ENCODE measurements around the gene LONP2.
"Not testable (repeated sequence)": the region's sequence is repeated elsewhere in the genome, so short reads cannot be mapped to it uniquely, and the experiment has no call there.

DNA sequence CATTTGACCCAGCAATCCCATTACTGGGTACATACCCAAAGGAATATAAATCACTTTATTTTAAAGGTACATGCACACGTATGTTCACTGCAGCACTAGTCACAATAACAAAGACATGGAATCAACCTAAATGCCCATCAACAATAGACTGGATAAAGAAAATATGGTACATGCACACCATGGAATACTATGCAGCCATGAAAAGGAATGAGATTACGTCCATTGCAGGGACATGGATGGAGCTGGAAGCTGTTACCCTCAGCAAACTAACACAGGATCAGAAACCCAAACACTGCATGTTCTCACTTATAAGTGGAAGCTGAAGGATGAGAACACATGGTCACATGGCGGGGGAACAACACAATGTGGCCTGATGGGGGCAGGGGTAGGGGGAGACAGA lies 4.0 kb upstream of the LONP2 start:
- TF ChIP-seq, protein P1, sequence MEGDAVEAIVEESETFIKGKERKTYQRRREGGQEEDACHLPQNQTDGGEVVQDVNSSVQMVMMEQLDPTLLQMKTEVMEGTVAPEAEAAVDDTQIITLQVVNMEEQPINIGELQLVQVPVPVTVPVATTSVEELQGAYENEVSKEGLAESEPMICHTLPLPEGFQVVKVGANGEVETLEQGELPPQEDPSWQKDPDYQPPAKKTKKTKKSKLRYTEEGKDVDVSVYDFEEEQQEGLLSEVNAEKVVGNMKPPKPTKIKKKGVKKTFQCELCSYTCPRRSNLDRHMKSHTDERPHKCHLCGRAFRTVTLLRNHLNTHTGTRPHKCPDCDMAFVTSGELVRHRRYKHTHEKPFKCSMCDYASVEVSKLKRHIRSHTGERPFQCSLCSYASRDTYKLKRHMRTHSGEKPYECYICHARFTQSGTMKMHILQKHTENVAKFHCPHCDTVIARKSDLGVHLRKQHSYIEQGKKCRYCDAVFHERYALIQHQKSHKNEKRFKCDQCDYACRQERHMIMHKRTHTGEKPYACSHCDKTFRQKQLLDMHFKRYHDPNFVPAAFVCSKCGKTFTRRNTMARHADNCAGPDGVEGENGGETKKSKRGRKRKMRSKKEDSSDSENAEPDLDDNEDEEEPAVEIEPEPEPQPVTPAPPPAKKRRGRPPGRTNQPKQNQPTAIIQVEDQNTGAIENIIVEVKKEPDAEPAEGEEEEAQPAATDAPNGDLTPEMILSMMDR (IDR thresholded peaks at IDR 0.05; ENCODE audit: low read length): not testable (repeated sequence)
- TF ChIP-seq EZH2 (IDR thresholded peaks at IDR 0.05; ENCODE audit: borderline replicate concordance, low read length): not testable (repeated sequence)
